HEK293 (cell line): ENCODE data around the gene AP5Z1.

Experiments used
- CTCF ChIA-PET: fragments of 350-600 bp; formaldehyde crosslinking; extraction: SDS; loops from one replicate; lab custom pipeline; 2021; ENCODE audit warnings: antibody characterized with exemption; lab: Yijun Ruan, JAX
- POLR2A ChIA-PET: fragments of 300-600 bp; formaldehyde crosslinking; extraction: SDS; loops from one replicate; lab custom pipeline; 2020; ENCODE audit warnings: antibody characterized with exemption, inconsistent platforms; lab: Yijun Ruan, JAX
- H3K27ac ChIP-seq: fragments of 200-500 bp; sonication (Bioruptor generic); 2 replicates; pipeline ENCODE4 v1.5.1; 2014; ENCODE audit warnings: low read depth, low read length, control low read depth, inconsistent platforms; ENCODE audit errors: extremely low read depth
- H3K36me3 ChIP-seq, 2 experiments: fragments of 200-500 bp in 1 of 2; sonication (Bioruptor generic) in 1 of 2; 1 replicate in 1 of 2; 2 replicates in 1 of 2; pipeline ENCODE4 v1.5.1; 2014 to 2017; ENCODE audit warnings: inconsistent platforms in 2 of 2, low read length in 2 of 2; ENCODE audit not compliant: control insufficient read depth in 2 of 2, insufficient read depth in 1 of 2
- H3K4me1 ChIP-seq: fragments of 200-500 bp; sonication (Bioruptor generic); 2 replicates; pipeline ENCODE4 v1.5.1; 2014; ENCODE audit warnings: mild to moderate bottlenecking, low read length, inconsistent platforms; ENCODE audit not compliant: control insufficient read depth, insufficient read depth
- H3K4me3 ChIP-seq: 2 replicates; pipeline ENCODE4 v1.5.1; 2011; ENCODE audit warnings: low read depth, mild to moderate bottlenecking, control low read depth, low read length, moderate library complexity
- H3K9me3 ChIP-seq: fragments of 200-500 bp; sonication (Bioruptor generic); 2 replicates; pipeline ENCODE4 v1.5.1; 2014; ENCODE audit warnings: low read depth, low read length, inconsistent platforms; ENCODE audit not compliant: control insufficient read depth, insufficient read depth
- EGR2 ChIP-seq: fragments of 450-650 bp; formaldehyde crosslinking; IDR thresholded peaks from 2 replicates; pipeline ENCODE4 v1.5.1; 2016; ENCODE audit warnings: low read depth, missing biosample characterization, missing genetic modification characterization
- ELK4 ChIP-seq: IDR thresholded peaks from 2 replicates; pipeline ENCODE4 v1.6.1; 2011; ENCODE audit warnings: mild to moderate bottlenecking, low read depth, low read length, borderline replicate concordance
- KLF1 ChIP-seq: fragments of 450-650 bp; formaldehyde crosslinking; IDR thresholded peaks from 2 replicates; pipeline ENCODE4 v1.5.1; 2016; ENCODE audit warnings: missing biosample characterization, missing genetic modification characterization
- KLF10 ChIP-seq: fragments of 450-650 bp; IDR thresholded peaks from 2 replicates; pipeline ENCODE4 v1.5.1; 2018; ENCODE audit warnings: missing biosample characterization, mild to moderate bottlenecking, missing genetic modification characterization
- ZFHX2 ChIP-seq: fragments of 450-650 bp; formaldehyde crosslinking; conservative IDR thresholded peaks from 2 replicates; pipeline ENCODE4 v1.5.1; 2016; ENCODE audit warnings: missing biosample characterization, missing genetic modification characterization
- ZNF138 ChIP-seq: fragments of 450-650 bp; formaldehyde crosslinking; IDR thresholded peaks from 2 replicates; pipeline ENCODE4 v1.5.1; 2016; ENCODE audit warnings: missing biosample characterization, missing genetic modification characterization, borderline replicate concordance
- ZNF174 ChIP-seq: fragments of 450-650 bp; formaldehyde crosslinking; IDR thresholded peaks from 2 replicates; pipeline ENCODE4 v1.5.0; 2017; ENCODE audit warnings: missing biosample characterization, mild to moderate bottlenecking, missing genetic modification characterization
- ZNF2 ChIP-seq: fragments of 450-650 bp; formaldehyde crosslinking; IDR thresholded peaks from 2 replicates; pipeline ENCODE4 v1.5.1; 2016; ENCODE audit warnings: missing biosample characterization, missing genetic modification characterization
- ZNF391 ChIP-seq: fragments of 450-650 bp; formaldehyde crosslinking; IDR thresholded peaks from 2 replicates; pipeline ENCODE4 v1.5.1; 2016; ENCODE audit warnings: low read depth, missing biosample characterization, missing genetic modification characterization, borderline replicate concordance
- ZNF560 ChIP-seq: fragments of 450-650 bp; formaldehyde crosslinking; IDR thresholded peaks from 2 replicates; pipeline ENCODE4 v1.5.1; 2017; ENCODE audit warnings: missing biosample characterization, missing genetic modification characterization, borderline replicate concordance
- ZNF768 ChIP-seq: fragments of 450-650 bp; formaldehyde crosslinking; IDR thresholded peaks from 2 replicates; pipeline ENCODE4 v1.5.1; 2018; ENCODE audit warnings: missing biosample characterization, mild to moderate bottlenecking, missing genetic modification characterization
- ZXDB ChIP-seq: fragments of 450-650 bp; formaldehyde crosslinking; IDR thresholded peaks from 2 replicates; pipeline ENCODE4 v1.5.1; 2016; ENCODE audit warnings: missing biosample characterization, missing genetic modification characterization
- TF ChIP-seq, protein P1 (sequence below): fragments of 450-650 bp; formaldehyde crosslinking; IDR thresholded peaks from 2 replicates; pipeline ENCODE4 v1.5.1; 2016; ENCODE audit warnings: missing biosample characterization, missing genetic modification characterization, low read depth
- TF ChIP-seq, protein P2 (sequence below): fragments of 450-650 bp; formaldehyde crosslinking; IDR thresholded peaks from 2 replicates; pipeline ENCODE4 v1.5.1; 2017; ENCODE audit warnings: missing biosample characterization, missing genetic modification characterization

The AP5Z1 gene

DNA sequence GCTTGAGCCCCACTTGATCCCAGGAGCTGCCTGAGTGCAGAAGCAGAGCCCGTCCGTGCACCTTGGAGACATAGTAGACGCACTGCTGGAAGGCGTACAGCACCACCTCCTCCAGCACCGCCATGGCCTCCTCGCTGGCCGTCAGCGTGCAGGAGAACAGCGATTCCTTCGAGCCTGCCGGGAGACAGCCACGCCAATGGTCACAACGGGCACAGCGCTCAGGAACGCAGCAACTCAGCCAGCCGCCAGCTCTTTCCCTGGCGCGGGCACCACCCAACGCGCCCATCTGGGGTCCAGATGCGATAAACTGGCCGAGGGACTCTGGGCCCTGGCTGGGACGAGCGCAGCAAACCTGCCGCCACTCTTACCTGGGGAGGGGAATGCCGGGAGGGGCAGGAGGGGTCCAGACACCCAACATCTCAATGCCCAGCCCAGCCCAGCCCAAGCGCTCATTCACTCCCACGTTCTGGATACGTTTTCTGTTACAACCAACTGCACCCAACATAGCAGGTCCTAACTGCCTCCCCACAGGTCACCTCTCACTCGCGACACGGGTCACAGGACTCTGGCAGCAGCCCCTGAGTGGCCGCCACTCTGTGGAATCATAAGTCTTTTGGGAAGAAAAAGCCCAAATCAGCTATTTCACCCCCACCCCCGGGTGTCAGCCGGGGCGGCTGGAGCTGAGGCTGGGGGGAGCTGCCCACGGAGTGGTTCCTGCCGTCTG lies 41.9 kb downstream of the AP5Z1 start (continued):
- TF ChIP-seq, protein P1, sequence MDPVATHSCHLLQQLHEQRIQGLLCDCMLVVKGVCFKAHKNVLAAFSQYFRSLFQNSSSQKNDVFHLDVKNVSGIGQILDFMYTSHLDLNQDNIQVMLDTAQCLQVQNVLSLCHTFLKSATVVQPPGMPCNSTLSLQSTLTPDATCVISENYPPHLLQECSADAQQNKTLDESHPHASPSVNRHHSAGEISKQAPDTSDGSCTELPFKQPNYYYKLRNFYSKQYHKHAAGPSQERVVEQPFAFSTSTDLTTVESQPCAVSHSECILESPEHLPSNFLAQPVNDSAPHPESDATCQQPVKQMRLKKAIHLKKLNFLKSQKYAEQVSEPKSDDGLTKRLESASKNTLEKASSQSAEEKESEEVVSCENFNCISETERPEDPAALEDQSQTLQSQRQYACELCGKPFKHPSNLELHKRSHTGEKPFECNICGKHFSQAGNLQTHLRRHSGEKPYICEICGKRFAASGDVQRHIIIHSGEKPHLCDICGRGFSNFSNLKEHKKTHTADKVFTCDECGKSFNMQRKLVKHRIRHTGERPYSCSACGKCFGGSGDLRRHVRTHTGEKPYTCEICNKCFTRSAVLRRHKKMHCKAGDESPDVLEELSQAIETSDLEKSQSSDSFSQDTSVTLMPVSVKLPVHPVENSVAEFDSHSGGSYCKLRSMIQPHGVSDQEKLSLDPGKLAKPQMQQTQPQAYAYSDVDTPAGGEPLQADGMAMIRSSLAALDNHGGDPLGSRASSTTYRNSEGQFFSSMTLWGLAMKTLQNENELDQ (tag by site-specific recombination): no peak
- no peak for TF ChIP-seq KLF1 (tag by site-specific recombination)

DNA sequence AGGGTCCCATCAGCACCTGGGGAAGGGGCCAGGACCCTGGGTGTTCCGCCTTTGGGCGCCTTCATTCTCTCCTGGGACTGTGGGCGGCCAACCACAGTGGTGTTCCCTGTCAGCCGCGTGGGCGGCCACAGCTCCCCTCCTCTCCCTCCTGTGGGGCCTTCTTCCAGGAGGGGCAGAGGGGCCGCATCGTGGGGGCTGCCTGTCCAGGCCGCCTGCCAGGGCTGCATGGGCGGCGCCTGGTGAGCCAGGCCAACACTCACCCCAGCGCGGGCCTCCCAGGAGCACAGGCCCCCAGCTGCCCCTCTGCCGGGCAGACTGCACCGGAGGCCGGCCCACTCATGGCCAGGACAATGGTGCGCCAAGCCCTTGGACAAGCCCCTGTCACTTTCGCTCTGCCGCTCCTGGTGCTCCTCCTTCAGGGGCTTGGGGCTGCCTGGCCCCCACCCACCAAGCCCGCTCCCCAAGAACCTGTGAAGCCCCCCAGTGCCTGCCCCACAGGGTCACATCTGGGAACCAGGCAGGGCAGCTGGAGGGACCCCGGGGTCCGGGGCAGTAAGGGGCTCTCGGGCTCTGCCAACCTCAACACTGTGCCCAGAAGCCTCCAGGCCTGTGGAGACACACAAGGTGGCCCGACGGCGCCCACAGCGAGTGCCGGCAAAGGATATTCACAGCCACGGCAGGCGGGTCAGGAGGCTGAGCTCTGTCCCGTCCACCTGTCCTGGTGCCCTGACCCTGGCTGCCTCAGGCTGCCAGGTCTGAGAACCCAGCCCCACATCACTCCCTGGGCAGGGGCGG lies 42.8 kb downstream of the AP5Z1 start:
- POLR2A ChIA-PET: no interaction called here
- no peaks in the 10 kb centered on the region for H3K9me3 ChIP-seq
- CTCF ChIA-PET: no interaction called here
- TF ChIP-seq ZFHX2 (peak; percentile 72), ZNF138 (tag by site-specific recombination) (no peak), ELK4 (no peak), EGR2 (tag by site-specific recombination) (peak; percentile 37; the same call in 1 of the 2 replicates), ZXDB (no peak), ZNF2 (tag by site-specific recombination) (no peak)
- TF ChIP-seq, protein P2, sequence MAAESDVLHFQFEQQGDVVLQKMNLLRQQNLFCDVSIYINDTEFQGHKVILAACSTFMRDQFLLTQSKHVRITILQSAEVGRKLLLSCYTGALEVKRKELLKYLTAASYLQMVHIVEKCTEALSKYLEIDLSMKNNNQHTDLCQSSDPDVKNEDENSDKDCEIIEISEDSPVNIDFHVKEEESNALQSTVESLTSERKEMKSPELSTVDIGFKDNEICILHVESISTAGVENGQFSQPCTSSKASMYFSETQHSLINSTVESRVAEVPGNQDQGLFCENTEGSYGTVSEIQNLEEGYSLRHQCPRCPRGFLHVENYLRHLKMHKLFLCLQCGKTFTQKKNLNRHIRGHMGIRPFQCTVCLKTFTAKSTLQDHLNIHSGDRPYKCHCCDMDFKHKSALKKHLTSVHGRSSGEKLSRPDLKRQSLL: no peak
- TF ChIP-seq, all 188 proteins: peak for 2
- Histone ChIP-seq H3K4me1 (no peaks in the 10 kb centered on the region), H3K36me3 (no peaks in the 10 kb centered on the region), H3K27ac (no peak overlapping the region), H3K4me3 (no peak overlapping the region)

- no peak overlapping the region for H3K4me3 ChIP-seq
- CTCF ChIA-PET: interaction anchor here (1.3 kb wide), 1 partner anchor 10 kb away, joined by 3 read pairs; no protein-coding TSS in a partner anchor
- no peaks in the 10 kb centered on the region for H3K9me3 ChIP-seq
Observed at GRCh38 chr7:4819560-4820404, 44.4 kb downstream of the AP5Z1 start.

More at GRCh38 chr7:4819560-4820404, 44.4 kb downstream of the AP5Z1 start:
- Histone ChIP-seq H3K4me1 (no peaks in the 10 kb centered on the region), H3K27ac (no peak overlapping the region), H3K36me3 (no peaks in the 10 kb centered on the region)
- no peak for TF ChIP-seq ZNF391 (tag by site-specific recombination)
- TF ChIP-seq ZNF174: no peak
- no peak for TF ChIP-seq KLF10
- no peak for TF ChIP-seq ZNF560 (tag by site-specific recombination)
- no peak for TF ChIP-seq ZNF768 (tag by site-specific recombination)
- POLR2A ChIA-PET: no interaction called here
